H9 (cell line): Measurements from ENCODE around the gene SREBF1. TPM values are rescaled to one million over a fixed set of nuclear protein-coding genes. Genes with fewer than 3 reads are reported as not detected.
A peak's percentile ranks its signal among the peaks of the same experiment; 100 is the strongest.

ENCODE experiments used
- DNase-seq: peaks from one replicate; pipeline ENCODE4 v3.0.0-alpha.2; 2017
- H2AFZ ChIP-seq: one replicate; pipeline ENCODE4 v1.6.1; 2013; ENCODE audit warnings: mild to moderate bottlenecking, low read length, control low read depth, moderate library complexity
- H2AK5ac ChIP-seq: 2 replicates; pipeline ENCODE4 v1.6.1; 2013; ENCODE audit warnings: low read length, control low read depth, mixed read lengths; ENCODE audit not compliant: insufficient read length
- H2BK120ac ChIP-seq: one replicate; pipeline ENCODE4 v1.6.1; 2013; ENCODE audit warnings: low read depth, mild to moderate bottlenecking, low read length, control low read depth, inconsistent platforms; ENCODE audit not compliant: poor library complexity, severe bottlenecking
- H2BK12ac ChIP-seq: 2 replicates; pipeline ENCODE4 v1.6.1; 2013; ENCODE audit warnings: low read length, control low read depth, mixed read lengths, low read depth; ENCODE audit not compliant: insufficient read length
- H2BK15ac ChIP-seq: 2 replicates; pipeline ENCODE4 v1.6.1; 2013; ENCODE audit warnings: low read depth, low read length, control low read depth
- H2BK20ac ChIP-seq: one replicate; pipeline ENCODE4 v1.6.1; 2013; ENCODE audit warnings: low read depth, mild to moderate bottlenecking, low read length, control low read depth, inconsistent platforms; ENCODE audit not compliant: poor library complexity, severe bottlenecking
- H2BK5ac ChIP-seq: 2 replicates; pipeline ENCODE4 v1.6.1; 2013; ENCODE audit warnings: low read length, control low read depth, mixed read lengths; ENCODE audit not compliant: insufficient read length
- H3K14ac ChIP-seq: 2 replicates; pipeline ENCODE4 v1.6.1; 2013; ENCODE audit warnings: low read length, control low read depth; ENCODE audit not compliant: insufficient read depth
- H3K18ac ChIP-seq: 2 replicates; pipeline ENCODE4 v1.6.1; 2013; ENCODE audit warnings: low read depth, mild to moderate bottlenecking, mixed read lengths, low read length, control low read depth; ENCODE audit not compliant: insufficient read length
- H3K23ac ChIP-seq: 2 replicates; pipeline ENCODE4 v1.6.1; 2013; ENCODE audit warnings: low read length, control low read depth, mixed read lengths, low read depth; ENCODE audit not compliant: insufficient read length
- H3K23me2 ChIP-seq: 2 replicates; pipeline ENCODE4 v1.6.1; 2013; ENCODE audit warnings: low read depth, mild to moderate bottlenecking, mixed read lengths, low read length, control low read depth; ENCODE audit not compliant: insufficient read length, poor library complexity, severe bottlenecking
- H3K27ac ChIP-seq: 2 replicates; pipeline ENCODE4 v1.5.1; 2013; ENCODE audit warnings: low read length, control low read depth, mixed read lengths, low read depth; ENCODE audit not compliant: insufficient read length
- H3K27me3 ChIP-seq: 2 replicates; pipeline ENCODE4 v1.6.1; 2013; ENCODE audit warnings: low read length, control low read depth, inconsistent platforms; ENCODE audit not compliant: insufficient read depth
- H3K4ac ChIP-seq: 2 replicates; pipeline ENCODE4 v1.6.1; 2013; ENCODE audit warnings: low read depth, mild to moderate bottlenecking, control low read depth, inconsistent platforms, low read length, moderate library complexity
- H3K4me1 ChIP-seq: 2 replicates; pipeline ENCODE4 v1.6.1; 2013; ENCODE audit warnings: low read length, control low read depth, inconsistent platforms; ENCODE audit not compliant: insufficient read depth
- H3K4me2 ChIP-seq: 2 replicates; pipeline ENCODE4 v1.6.1; 2013; ENCODE audit warnings: low read length, control low read depth, mixed read lengths; ENCODE audit not compliant: insufficient read length, insufficient read depth
- H3K56ac ChIP-seq: 2 replicates; pipeline ENCODE4 v1.6.1; 2013; ENCODE audit warnings: low read depth, mild to moderate bottlenecking, mixed read lengths, low read length, control low read depth; ENCODE audit not compliant: insufficient read length
- H3K79me1 ChIP-seq: 2 replicates; pipeline ENCODE4 v1.6.1; 2013; ENCODE audit warnings: low read depth, mild to moderate bottlenecking, moderate library complexity, low read length, control low read depth, inconsistent platforms; ENCODE audit not compliant: insufficient read depth, poor library complexity, severe bottlenecking
- H3K79me2 ChIP-seq: 2 replicates; pipeline ENCODE4 v1.6.1; 2013; ENCODE audit warnings: low read length, control low read depth, inconsistent platforms; ENCODE audit not compliant: insufficient read depth
- H3K9ac ChIP-seq: 2 replicates; pipeline ENCODE4 v1.6.1; 2013; ENCODE audit warnings: low read length, control low read depth, mixed read lengths; ENCODE audit not compliant: insufficient read length; ENCODE audit errors: extremely low read depth
- H3K9me3 ChIP-seq: one replicate; pipeline ENCODE4 v1.6.1; 2013; ENCODE audit warnings: low read depth, low read length, inconsistent platforms; ENCODE audit not compliant: control insufficient read depth
- H3T11ph ChIP-seq: one replicate; pipeline ENCODE4 v1.6.1; 2013; ENCODE audit warnings: mild to moderate bottlenecking, low read length, control low read depth, inconsistent platforms
- H4K20me1 ChIP-seq: one replicate; pipeline ENCODE4 v1.6.1; 2013; ENCODE audit not compliant: control insufficient read depth, insufficient read length, insufficient read depth
- H4K5ac ChIP-seq: 2 replicates; pipeline ENCODE4 v1.6.1; 2013; ENCODE audit warnings: low read depth, mild to moderate bottlenecking, mixed read lengths, low read length, control low read depth; ENCODE audit not compliant: insufficient read length
- H4K8ac ChIP-seq: replicated peaks from 2 replicates; pipeline ENCODE4 v1.6.1; 2013; ENCODE audit warnings: low read length, control low read depth, mixed read lengths, low read depth; ENCODE audit not compliant: insufficient read length
- H4K91ac ChIP-seq: 2 replicates; pipeline ENCODE4 v1.6.1; 2013; ENCODE audit warnings: low read depth, mild to moderate bottlenecking, moderate library complexity, mixed read lengths, low read length, control low read depth; ENCODE audit not compliant: insufficient read length
- H3K27ac Mint-ChIP-seq, 3 experiments: 2 replicates in 2 of 3; 3 replicates in 1 of 3; pipeline ENCODE4 v1.8.0; 2020 to 2021; ENCODE audit warnings: mixed read lengths in 3 of 3, mild to moderate bottlenecking in 1 of 3, moderate library complexity in 1 of 3
- H3K27me3 Mint-ChIP-seq: 2 replicates; pipeline ENCODE4 v1.8.0; 2021; ENCODE audit warnings: low read depth, mild to moderate bottlenecking, moderate library complexity, mixed read lengths
- H3K36me3 Mint-ChIP-seq, 3 experiments: 2 replicates in 2 of 3; 3 replicates in 1 of 3; pipeline ENCODE4 v1.8.0; 2020 to 2021; ENCODE audit warnings: low read depth in 3 of 3, mixed read lengths in 3 of 3; ENCODE audit not compliant: insufficient read depth in 1 of 3
- H3K4me1 Mint-ChIP-seq, 2 experiments: 2 replicates each; pipeline ENCODE4 v1.8.0; 2020; ENCODE audit warnings: mixed read lengths in 2 of 2
- H3K4me3 Mint-ChIP-seq, 2 experiments: 2 replicates in 1 of 2; 3 replicates in 1 of 2; pipeline ENCODE4 v1.8.0; 2020 to 2021; ENCODE audit warnings: mild to moderate bottlenecking in 2 of 2, mixed read lengths in 2 of 2, moderate library complexity in 1 of 2
- H3K9me3 Mint-ChIP-seq, 2 experiments: 2 replicates in 1 of 2; 3 replicates in 1 of 2; pipeline ENCODE4 v1.8.0; 2020; ENCODE audit warnings: mild to moderate bottlenecking in 2 of 2, mixed read lengths in 2 of 2, moderate library complexity in 1 of 2
- WGBS: extraction: QIAGEN DNeasy Blood & Tissue Kit; methylation state at CpG from one replicate; pipeline ENCODE4 v1.1.7; 2013; ENCODE audit warnings: missing lambda C conversion rate, low lambda C conversion rate, mixed read lengths; ENCODE audit not compliant: insufficient read length; ENCODE audit errors: extremely low coverage; 5-methylcytosine and 5-hydroxymethylcytosine counted together
- total RNA-seq: library from RNA; stranded (reverse); gene quantifications from 2 replicates; pipeline ENCODE4 v1.2.1, GENCODE V29; 2021
- TF ChIP-seq, protein P1 (sequence below): fragments of 200-600 bp; sonication (generic); conservative IDR thresholded peaks from 3 replicates; pipeline ENCODE4 v1.8.0; 2021; ENCODE audit warnings: antibody characterized with exemption, mild to moderate bottlenecking

The SREBF1 gene
- total RNA-seq, 1 experiment from 2014 or later = 81.9 TPM

DNA sequence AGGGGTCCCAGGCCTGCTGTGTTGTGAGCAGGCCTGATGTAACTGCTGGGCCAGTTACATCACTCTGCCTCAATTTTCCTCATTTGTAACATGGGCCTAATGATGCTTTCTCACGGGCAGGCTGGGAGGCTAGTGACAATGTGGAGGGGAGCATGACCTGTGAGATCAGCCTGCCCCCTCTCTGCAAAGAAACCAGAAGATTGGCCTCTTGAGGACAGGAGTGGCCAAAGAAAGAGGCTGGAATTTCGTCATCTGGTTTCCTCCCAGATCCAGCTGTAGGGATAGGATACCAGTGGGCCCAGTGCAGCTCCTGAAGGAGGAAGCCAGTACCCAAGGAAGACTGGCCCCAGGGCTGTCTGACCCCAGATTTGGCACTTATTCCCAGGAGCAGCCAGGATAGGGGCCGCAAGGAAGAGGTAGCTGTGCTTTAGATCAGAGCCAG, 615 bp upstream of the SREBF1 start:
- H4K5ac ChIP-seq = peak overlapping the region; percentile 59
- peak overlapping the region; percentile 12 for H2BK5ac ChIP-seq
- H3T11ph ChIP-seq = peak overlapping the region; percentile 27
- no peak overlapping the region for H2BK20ac ChIP-seq
- peak overlapping the region; percentile 2 for H4K91ac ChIP-seq
- H3K4me1 Mint-ChIP-seq = peaks cover 57 to 70% of the 10 kb centered on the region in 2 experiments
- H3K9me3 Mint-ChIP-seq = no peaks in the 10 kb centered on the region; a peak in 3 of 5 replicates
- H2AK5ac ChIP-seq = peak overlapping the region; percentile 96
- H3K9ac ChIP-seq = peak overlapping the region; percentile 37
- H3K27me3 ChIP-seq = no peaks in the 10 kb centered on the region
- H3K36me3 Mint-ChIP-seq = peaks cover 7 to 24% (median 21%) of the 10 kb centered on the region in 3 experiments
- peaks cover 13% of the 10 kb centered on the region for H3K23me2 ChIP-seq
- peak overlapping the region; percentile 85 for H3K14ac ChIP-seq
- H3K4me3 Mint-ChIP-seq = peak overlapping the region; percentile 76 to 87
- H2AFZ ChIP-seq = no peak overlapping the region
- H2BK15ac ChIP-seq = no peak overlapping the region
- H3K79me1 ChIP-seq = no peaks in the 10 kb centered on the region
- no CpG with 5 or more reads among the region's 3 CpGs for WGBS
- peak overlapping the region; percentile 65 for H2BK120ac ChIP-seq
- TF ChIP-seq, protein P1, sequence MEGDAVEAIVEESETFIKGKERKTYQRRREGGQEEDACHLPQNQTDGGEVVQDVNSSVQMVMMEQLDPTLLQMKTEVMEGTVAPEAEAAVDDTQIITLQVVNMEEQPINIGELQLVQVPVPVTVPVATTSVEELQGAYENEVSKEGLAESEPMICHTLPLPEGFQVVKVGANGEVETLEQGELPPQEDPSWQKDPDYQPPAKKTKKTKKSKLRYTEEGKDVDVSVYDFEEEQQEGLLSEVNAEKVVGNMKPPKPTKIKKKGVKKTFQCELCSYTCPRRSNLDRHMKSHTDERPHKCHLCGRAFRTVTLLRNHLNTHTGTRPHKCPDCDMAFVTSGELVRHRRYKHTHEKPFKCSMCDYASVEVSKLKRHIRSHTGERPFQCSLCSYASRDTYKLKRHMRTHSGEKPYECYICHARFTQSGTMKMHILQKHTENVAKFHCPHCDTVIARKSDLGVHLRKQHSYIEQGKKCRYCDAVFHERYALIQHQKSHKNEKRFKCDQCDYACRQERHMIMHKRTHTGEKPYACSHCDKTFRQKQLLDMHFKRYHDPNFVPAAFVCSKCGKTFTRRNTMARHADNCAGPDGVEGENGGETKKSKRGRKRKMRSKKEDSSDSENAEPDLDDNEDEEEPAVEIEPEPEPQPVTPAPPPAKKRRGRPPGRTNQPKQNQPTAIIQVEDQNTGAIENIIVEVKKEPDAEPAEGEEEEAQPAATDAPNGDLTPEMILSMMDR = no peak
- peak overlapping the region; percentile 98 to 99 (median 99) for H3K27ac Mint-ChIP-seq
- peak; percentile 84 for DNase-seq
- H3K23ac ChIP-seq = no peak overlapping the region
- H3K27ac ChIP-seq = peak overlapping the region; percentile 55
- H3K79me2 ChIP-seq = peaks cover 15% of the 10 kb centered on the region; the same call in 1 of the 2 replicates
- H3K27me3 Mint-ChIP-seq = peaks cover 2% of the 10 kb centered on the region; the same call in 1 of the 2 replicates
- peak overlapping the region; percentile 3 for H3K4me2 ChIP-seq
- H4K8ac ChIP-seq = peak overlapping the region; percentile 21
- peaks cover 21% of the 10 kb centered on the region for H3K4me1 ChIP-seq
- H3K56ac ChIP-seq = no peak overlapping the region
- H2BK12ac ChIP-seq = peak overlapping the region; percentile 83
- H4K20me1 ChIP-seq = peaks cover 3% of the 10 kb centered on the region
- H3K9me3 ChIP-seq = no peaks in the 10 kb centered on the region
- H3K4ac ChIP-seq = peak overlapping the region; percentile 81
- peak overlapping the region; percentile 83 for H3K18ac ChIP-seq
